Endothelial cell of umbilical vein (primary cell): ENCODE measurements around the gene GPRIN2. TPM values are rescaled to one million over a fixed set of nuclear protein-coding genes. Genes with fewer than 3 reads are reported as not detected.

ENCODE experiments used
- BruUV-seq: library from RNA; stranded (reverse); fragments of 400-500 nt; replicated peaks from 2 replicates; lab custom pipeline; 2021; lab: Mats Ljungman, UMichigan
- CTCF ChIA-PET: fragments of 300-600, 350-600 bp; sonication (Branson Sonifier 250); formaldehyde crosslinking; loops from one replicate; lab custom pipeline; 2021; ENCODE audit warnings: antibody characterized with exemption, inconsistent platforms; lab: Charles Lee
- POLR2A ChIA-PET: fragments of 300-600, 350-600 bp; sonication (Branson Sonifier 250); formaldehyde crosslinking; loops from one replicate; lab custom pipeline; 2021; ENCODE audit warnings: antibody characterized with exemption, inconsistent platforms; lab: Charles Lee
- DNase-seq: peaks from one replicate; pipeline ENCODE4 v3.0.0-alpha.2; 2011; ENCODE audit warnings: low read depth, low spot score
- FAIRE-seq: peaks from 2 replicates; lab custom pipeline; 2011; peaks lifted over from hg19 to GRCh38; lab: Jason Lieb, UNC
- H2AFZ ChIP-seq: 2 replicates; pipeline ENCODE4 v1.6.0; 2012; ENCODE audit warnings: low read depth, low read length, control low read depth, inconsistent platforms
- H3K27ac ChIP-seq: 2 replicates; pipeline ENCODE4 v1.5.1; 2011; ENCODE audit warnings: low read depth, mild to moderate bottlenecking, control low read depth, low read length, moderate library complexity; ENCODE audit not compliant: insufficient read depth
- H3K27me3 ChIP-seq, 2 experiments: 2 replicates each; pipeline versions ENCODE4 v1.6.0 to v1.6.1; 2011; ENCODE audit warnings: low read length in 2 of 2, mixed read lengths in 1 of 2; ENCODE audit not compliant: control insufficient read depth in 2 of 2, insufficient read depth in 2 of 2
- H3K36me3 ChIP-seq, 2 experiments: 2 replicates in 1 of 2; 3 replicates in 1 of 2; pipeline ENCODE4 v1.5.1; 2011; ENCODE audit warnings: low read length in 2 of 2, mild to moderate bottlenecking in 1 of 2, moderate library complexity in 1 of 2; ENCODE audit not compliant: control insufficient read depth in 2 of 2, insufficient read depth in 2 of 2; ENCODE audit errors: extremely low read depth in 1 of 2
- H3K4me1 ChIP-seq: 3 replicates; pipeline ENCODE4 v1.5.1; 2011; ENCODE audit warnings: mild to moderate bottlenecking, low read length; ENCODE audit not compliant: control insufficient read depth, insufficient read depth; ENCODE audit errors: extremely low read depth
- H3K4me2 ChIP-seq: 2 replicates; pipeline ENCODE4 v1.6.1; 2011; ENCODE audit warnings: low read length, control low read depth, mixed read lengths; ENCODE audit not compliant: insufficient read depth
- H3K4me3 ChIP-seq, 3 experiments: fragments of 200-600 bp in 1 of 3; sonication (generic), shearing (Covaris generic) in 1 of 3; replicated peaks in 1 of 3; 2 replicates each; pipeline ENCODE4 v1.5.1; 2011 to 2016; ENCODE audit warnings: control low read depth in 3 of 3, low read length in 3 of 3, mild to moderate bottlenecking in 2 of 3, inconsistent platforms in 1 of 3, low read depth in 1 of 3, moderate library complexity in 1 of 3; ENCODE audit not compliant: insufficient read depth in 1 of 3
- H3K79me2 ChIP-seq: 2 replicates; pipeline ENCODE4 v1.6.0; 2012; ENCODE audit warnings: low read length, inconsistent platforms; ENCODE audit not compliant: control insufficient read depth, insufficient read depth
- H3K9ac ChIP-seq: replicated peaks from 2 replicates; pipeline ENCODE3; 2011; ENCODE audit warnings: low read length, control low read depth; ENCODE audit not compliant: insufficient read depth; ENCODE audit errors: extremely low read depth
- H3K9me1 ChIP-seq: replicated peaks from 3 replicates; pipeline ENCODE4 v1.6.0; 2011; ENCODE audit warnings: mild to moderate bottlenecking, low read length; ENCODE audit not compliant: control insufficient read depth, insufficient read depth; ENCODE audit errors: extremely low read depth
- H3K9me3 ChIP-seq: replicated peaks from 2 replicates; pipeline ENCODE4 v1.5.1; 2012; ENCODE audit warnings: low read length, inconsistent platforms; ENCODE audit not compliant: control insufficient read depth, insufficient read depth
- H4K20me1 ChIP-seq: replicated peaks from 2 replicates; pipeline ENCODE3; 2011; ENCODE audit warnings: mild to moderate bottlenecking, low read length; ENCODE audit not compliant: control insufficient read depth, insufficient read depth; ENCODE audit errors: extremely low read depth
- CTCF ChIP-seq, 2 donors: IDR thresholded peaks; 1 replicate in 1 of 2; 2 replicates in 1 of 2; pipeline ENCODE4 v1.5.1; 2011; ENCODE audit warnings: low read length in 2 of 2, mild to moderate bottlenecking in 2 of 2, moderate library complexity in 2 of 2, control low read depth in 1 of 2, inconsistent platforms in 1 of 2, low read depth in 1 of 2; ENCODE audit not compliant: insufficient read depth in 1 of 2; ENCODE audit errors: extremely low read depth in 1 of 2
- GATA2 ChIP-seq: IDR thresholded peaks from 2 replicates; pipeline ENCODE4 v1.7.0; 2011; ENCODE audit warnings: low read depth, mild to moderate bottlenecking, moderate library complexity, mixed read lengths, low read length; ENCODE audit not compliant: insufficient read length, insufficient read depth
- JUN ChIP-seq: IDR thresholded peaks from 2 replicates; pipeline ENCODE4 v1.6.1; 2011; ENCODE audit warnings: borderline replicate concordance, low read depth; ENCODE audit not compliant: insufficient read length, insufficient read depth
- POLR2A ChIP-seq: IDR thresholded peaks from 2 replicates; pipeline ENCODE4 v1.6.1; 2012; ENCODE audit warnings: low read depth, mild to moderate bottlenecking, control low read depth, low read length
- dilution Hi-C: fragments of 300-500 bp; cut with MboI; formaldehyde crosslinking; loops from one replicate; pipeline ENCODE4 v1.15.0; 2019; ENCODE audit warnings: low sequenced_read_pairs; ENCODE audit not compliant: extremely low pct_ligation_motif_present
- intact Hi-C: fragments of 100-400 bp; cut with micrococcal nuclease; formaldehyde crosslinking; loops from one replicate; pipeline ENCODE4 v1.10.0; 2022
- polyA plus RNA-seq, 4 experiments: library from polyadenylated mRNA; depleted of rRNA in 3 of 4; stranded (reverse) in 3 of 4; unstranded in 1 of 4; fragments of >200 nt; gene quantifications; 2 replicates each; pipeline versions ENCODE4 v1.2.1 to v1.2.3, GENCODE V29; 2011 to 2012; ENCODE audit warnings: missing spikeins in 1 of 4
- total RNA-seq: library from RNA; stranded (reverse); gene quantifications from 2 replicates; pipeline ENCODE4 v1.2.3, GENCODE V29; 2021
- TF ChIP-seq, protein P1 (sequence below): IDR thresholded peaks from 2 replicates; pipeline ENCODE4 v1.6.1; 2011; ENCODE audit not compliant: insufficient read depth, insufficient read length

GPRIN2 gene
- total and polyA plus RNA-seq, 2 donors (not counting 3 experiments of a cell fraction or from before 2014, with no cell fraction given): not detected

DNA sequence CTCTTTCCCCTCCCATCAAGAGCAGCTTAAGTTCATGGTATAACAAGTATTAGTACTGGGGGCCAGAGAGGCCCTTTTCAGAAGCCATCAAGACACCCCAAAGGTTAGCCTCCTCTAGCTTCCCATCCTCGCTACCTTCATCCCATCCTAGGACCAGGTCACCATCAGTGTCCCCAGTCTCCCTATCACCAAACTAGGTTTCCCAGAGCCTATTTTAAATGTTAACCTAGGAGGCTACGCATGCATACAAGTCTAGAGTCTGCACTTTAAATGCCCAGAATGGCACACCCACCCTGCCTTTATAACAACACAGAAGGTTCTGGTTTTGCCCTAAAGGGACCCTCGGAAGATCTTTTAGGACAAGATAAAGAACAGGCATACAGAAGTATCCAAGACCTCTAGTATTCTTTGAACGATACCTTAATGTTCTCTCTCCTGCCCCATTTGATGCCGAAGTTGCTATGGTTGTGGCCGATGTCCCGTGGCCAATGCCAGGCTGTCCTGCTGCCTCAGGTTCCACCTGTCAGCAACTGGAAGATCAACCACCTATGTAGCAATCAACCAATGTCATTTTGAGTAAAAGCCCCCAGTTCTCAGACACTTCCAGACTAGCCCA lies 2.2 kb downstream of the GPRIN2 start:
- Histone ChIP-seq H3K9ac (no peak overlapping the region), H3K36me3 (no peaks in the 10 kb centered on the region), H3K4me2 (no peak overlapping the region), H3K27me3 (peaks cover 19 to 26% of the 10 kb centered on the region in 2 experiments), H3K9me3 (no peaks in the 10 kb centered on the region), H3K9me1 (no peaks in the 10 kb centered on the region), H3K4me1 (no peaks in the 10 kb centered on the region), H3K27ac (no peak overlapping the region), H2AFZ (no peak overlapping the region), H4K20me1 (no peaks in the 10 kb centered on the region), H3K79me2 (no peaks in the 10 kb centered on the region), H3K4me3 (no peak overlapping the region)
- dilution Hi-C loops: no loop called here
- intact Hi-C loops: no loop called here
- no peak for FAIRE-seq
- POLR2A ChIA-PET: no interaction called here
- DNase-seq: no peak
- no peak for TF ChIP-seq GATA2
- CTCF ChIA-PET: interaction anchor here (2.3 kb wide), 1 partner anchor 10 kb away, joined by 14 read pairs; no protein-coding TSS in a partner anchor
- no TSS peak for BruUV-seq

DNA sequence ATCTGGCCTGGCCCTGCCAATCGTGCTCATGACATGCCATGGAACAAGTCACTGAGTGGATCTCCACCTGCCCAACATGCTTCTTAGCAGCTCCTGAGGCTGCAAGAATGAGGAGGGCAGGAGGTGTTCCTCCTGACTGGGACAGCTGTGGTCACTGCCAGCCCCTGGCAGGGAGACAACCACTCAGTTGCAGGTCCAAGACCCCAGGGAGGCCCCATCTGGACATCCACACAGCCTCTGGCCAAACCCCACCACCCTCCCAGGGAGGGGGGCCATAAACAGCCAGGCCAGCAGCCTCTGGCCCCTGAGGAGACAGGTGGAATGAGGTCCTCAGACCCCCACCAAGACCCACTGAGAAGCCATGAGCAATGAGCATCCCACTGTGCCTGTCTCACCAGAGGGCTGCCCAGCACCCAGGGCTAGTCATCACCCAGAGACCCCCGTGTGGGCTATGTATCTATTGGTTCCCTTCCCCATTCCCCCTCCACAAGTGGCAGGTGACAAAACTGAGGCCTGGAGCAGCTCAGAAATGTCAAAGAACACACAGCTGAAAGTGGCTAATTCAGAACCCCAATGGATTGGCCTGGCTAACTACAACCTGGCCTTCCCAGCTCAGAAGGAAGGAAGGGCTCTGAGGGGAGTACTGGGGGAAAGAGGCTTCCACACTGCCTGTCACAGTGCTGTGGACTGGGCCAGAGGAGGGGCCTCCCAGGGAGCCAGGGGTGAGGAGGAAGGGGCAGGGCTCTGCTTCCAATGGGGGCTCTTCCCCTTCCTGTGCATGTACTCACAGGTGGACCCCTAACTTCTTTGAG lies 3.0 kb downstream of the GPRIN2 start:
- TF ChIP-seq, protein P1, sequence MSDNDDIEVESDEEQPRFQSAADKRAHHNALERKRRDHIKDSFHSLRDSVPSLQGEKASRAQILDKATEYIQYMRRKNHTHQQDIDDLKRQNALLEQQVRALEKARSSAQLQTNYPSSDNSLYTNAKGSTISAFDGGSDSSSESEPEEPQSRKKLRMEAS: no peak
- TF ChIP-seq JUN (no peak), POLR2A (no peak), CTCF (IDR thresholded peaks at IDR 0.05; ENCODE audit: extremely low read depth in 1 of 2, insufficient read depth in 1 of 2, low read depth in 1 of 2, low read length in 2 of 2) (no peak)
- H3K9ac ChIP-seq: no peak overlapping the region
- H3K4me2 ChIP-seq: no peak overlapping the region
- H3K9me1 ChIP-seq: no peaks in the 10 kb centered on the region
- dilution Hi-C loops: no loop called here
- no peaks in the 10 kb centered on the region for H3K79me2 ChIP-seq
- intact Hi-C loops: no loop called here
- no peaks in the 10 kb centered on the region for H4K20me1 ChIP-seq
- H3K27me3 ChIP-seq: peaks cover 19 to 26% of the 10 kb centered on the region in 2 experiments
- H3K4me1 ChIP-seq: no peaks in the 10 kb centered on the region
- no peak overlapping the region for H2AFZ ChIP-seq
- CTCF ChIA-PET: interaction anchor here (0.8 to 2.3 kb wide), 5 partner anchors 8 to 325 kb away, joined by 3 to 14 read pairs (median 4); no protein-coding TSS in a partner anchor
- DNase-seq (no peak), FAIRE-seq (no peak)
- no TSS peak for BruUV-seq
- H3K9me3 ChIP-seq: no peaks in the 10 kb centered on the region
- no peak overlapping the region for H3K27ac ChIP-seq
- no peaks in the 10 kb centered on the region for H3K36me3 ChIP-seq
- POLR2A ChIA-PET: no interaction called here
- H3K4me3 ChIP-seq: no peak overlapping the region
